Lower leg skin (tissue), 4 donors: ENCODE results near the gene SULT1A2. TPM values are rescaled to one million over a fixed set of nuclear protein-coding genes. Genes with fewer than 3 reads are reported as not detected.
"Not testable (repeated sequence)": the region's sequence is repeated elsewhere in the genome, so short reads cannot be mapped to it uniquely, and the experiment has no call there.

Experiments
- DNase-seq, 2 donors: peaks; one replicate each; pipeline ENCODE4 v3.0.0-alpha.2; 2019; ENCODE audit warnings: low spot score in 2 of 2
- H3K4me3 ChIP-seq: fragments of 200-600 bp; sonication (generic); 2 replicates; pipeline ENCODE4 v1.5.1; 2017; ENCODE audit warnings: mild to moderate bottlenecking, low read depth; ENCODE audit not compliant: poor library complexity, severe bottlenecking
- CTCF ChIP-seq, 3 donors: fragments of 450-650 bp; IDR thresholded peaks; one replicate each; pipeline ENCODE4 v1.5.1; 2016; ENCODE audit warnings: antibody characterized with exemption in 3 of 3, mild to moderate bottlenecking in 3 of 3, moderate library complexity in 2 of 3
- POLR2A ChIP-seq, 2 donors: fragments of 450-650 bp; IDR thresholded peaks; one replicate each; pipeline ENCODE4 v1.6.1; 2016 to 2017; ENCODE audit warnings: antibody characterized with exemption in 2 of 2, mild to moderate bottlenecking in 1 of 2, moderate library complexity in 1 of 2
- WGBS, 2 donors: methylation state at CpG; one replicate each; pipeline ENCODE4 v1.1.5; 2018; 5-methylcytosine and 5-hydroxymethylcytosine counted together
- intact Hi-C: fragments of 100-400 bp; cut with DNase I; formaldehyde crosslinking; loops from one replicate; pipeline ENCODE4 v1.15.0; 2023; ENCODE audit warnings: low total_unique reads
- total RNA-seq, 4 donors: library from RNA; depleted of rRNA; stranded (reverse); fragments of >200 nt; gene quantifications; one replicate each; pipeline ENCODE4 v1.1.0, GENCODE V29; 2016

SULT1A2 gene
- total RNA-seq, 4 donors from 2014 or later, result not detected

GRCh38 chr16:28621481-28622155, 24.8 kb upstream of the SULT1A2 start:
- no peak overlapping the region for H3K4me3 ChIP-seq
- TF ChIP-seq POLR2A (IDR thresholded peaks at IDR 0.05), result no peak
- TF ChIP-seq CTCF (IDR thresholded peaks at IDR 0.05), result no peak
- 78% methylated on average over 7 of the region's 7 CpGs for WGBS, 2 donors
- intact Hi-C loops, result no loop called here
- DNase-seq, result no peak

- DNase-seq, H3K4me3 ChIP-seq, intact Hi-C loops: not testable (repeated sequence)
- 88 to 100% methylated on average over 1 of the region's 1 CpG for WGBS, 2 donors
Measured at GRCh38 chr16:28620316-28620715, 23.5 kb upstream of the SULT1A2 start.

GRCh38 chr16:28617874-28618273, 21.0 kb upstream of the SULT1A2 start:
- H3K4me3 ChIP-seq, result no peak overlapping the region
- TF ChIP-seq POLR2A (IDR thresholded peaks at IDR 0.05) (no peak), CTCF (IDR thresholded peaks at IDR 0.05) (no peak)
- 60 to 71% methylated on average over 4 of the region's 4 CpGs for WGBS, 2 donors
- no peak for DNase-seq
- intact Hi-C loops, result no loop called here

- no peak for DNase-seq
- 68 to 69% methylated on average over 7 of the region's 7 CpGs for WGBS, 2 donors
Measured at GRCh38 chr16:28616636-28617035, 19.8 kb upstream of the SULT1A2 start.

GRCh38 chr16:28616224-28616577, 19.4 kb upstream of the SULT1A2 start:
- intact Hi-C loops, H3K4me3 ChIP-seq: not testable (repeated sequence)
- peak in 1 of 2 donors; percentile 68 for DNase-seq
- WGBS, 2 donors, result 68 to 75% methylated on average over 7 of the region's 7 CpGs

More at GRCh38 chr16:28616636-28617035, 19.8 kb upstream of the SULT1A2 start:
- TF ChIP-seq POLR2A (IDR thresholded peaks at IDR 0.05) (no peak), CTCF (IDR thresholded peaks at IDR 0.05) (no peak)
- H3K4me3 ChIP-seq, result no peak overlapping the region
- intact Hi-C loops, result no loop called here

GRCh38 chr16:28615486-28616223, 18.8 kb upstream of the SULT1A2 start:
- peak in 1 of 2 donors; percentile 89 for DNase-seq
- 47 to 57% methylated on average over 17 to 20 of the region's 24 CpGs for WGBS, 2 donors
- H3K4me3 ChIP-seq, intact Hi-C loops: not testable (repeated sequence)

GRCh38 chr16:28614561-28614960, 17.7 kb upstream of the SULT1A2 start:
- H3K4me3 ChIP-seq, intact Hi-C loops: not testable (repeated sequence)
- DNase-seq, result peak in 1 of 2 donors; percentile 80
- WGBS, 2 donors, result 76 to 85% methylated on average over 12 to 13 of the region's 16 CpGs

- intact Hi-C loops, H3K4me3 ChIP-seq: not testable (repeated sequence)
- 14 to 75% methylated on average over 1 of the region's 26 CpGs for WGBS, 2 donors
- peak in 1 of 2 donors; percentile 82 for DNase-seq
Measured at GRCh38 chr16:28613912-28614311, 17.1 kb upstream of the SULT1A2 start.

GRCh38 chr16:28612359-28613280, 15.8 kb upstream of the SULT1A2 start:
- DNase-seq, H3K4me3 ChIP-seq, intact Hi-C loops: not testable (repeated sequence)
- no CpG with 5 or more reads among the region's 17 CpGs for WGBS, 2 donors
